Right renal cortex interstitium (tissue), 3 donors: Measurements from ENCODE around the gene CACNA1B. TPM values are rescaled to one million over a fixed set of nuclear protein-coding genes. Genes with fewer than 3 reads are reported as not detected.
"Not testable (repeated sequence)": the region's sequence is repeated elsewhere in the genome, so short reads cannot be mapped to it uniquely, and the experiment has no call there.

Source experiments
- DNase-seq, 3 donors: peaks; one replicate each; pipeline ENCODE4 v3.0.0-alpha.2; 2013; ENCODE audit warnings: low read depth in 3 of 3, low spot score in 2 of 3
- polyA plus RNA-seq, 3 donors: library from polyadenylated mRNA; unstranded; fragments of 120-200 nt; gene quantifications; one replicate each; pipeline ENCODE4 v1.2.1, GENCODE V29; 2013; ENCODE audit not compliant: insufficient read length in 3 of 3

The CACNA1B gene
- polyA plus RNA-seq, 3 donors: 0.11 to 0.18 (median 0.17) TPM

DNA sequence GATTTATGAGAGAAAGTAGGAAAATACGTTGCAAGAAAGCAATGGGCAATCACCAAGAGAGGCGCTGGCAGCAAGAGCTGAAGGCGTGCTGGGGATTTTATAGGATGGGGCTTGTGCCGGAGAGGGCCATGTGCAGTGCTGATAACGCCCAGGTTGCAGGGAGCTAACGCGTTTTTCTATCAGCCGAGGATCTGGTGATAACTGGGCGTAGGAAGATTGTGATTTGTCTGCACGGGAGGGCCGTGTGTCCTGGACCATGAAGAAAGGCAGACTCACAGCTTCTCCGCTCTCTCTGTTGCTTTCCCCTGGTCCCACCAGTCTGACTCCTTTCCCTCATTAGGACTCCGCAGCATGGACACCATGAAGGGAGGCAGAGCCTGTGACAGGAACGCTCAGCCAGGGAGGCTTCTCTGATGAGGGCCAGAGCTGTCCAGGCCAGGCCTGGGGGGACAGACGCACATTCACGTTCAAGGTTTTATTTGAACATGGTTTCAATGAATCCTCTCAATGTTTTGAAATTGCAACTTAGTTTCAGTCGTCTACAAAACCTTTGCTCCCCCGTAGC is 11.9 kb upstream of the CACNA1B start:
- DNase-seq: no peak

GRCh38 chr9:137866226-137867141 is 11.1 kb upstream of the CACNA1B start:
- DNase-seq: no peak

- no peak for DNase-seq
Measured at GRCh38 chr9:137870432-137870831, 7.2 kb upstream of the CACNA1B start.

DNA sequence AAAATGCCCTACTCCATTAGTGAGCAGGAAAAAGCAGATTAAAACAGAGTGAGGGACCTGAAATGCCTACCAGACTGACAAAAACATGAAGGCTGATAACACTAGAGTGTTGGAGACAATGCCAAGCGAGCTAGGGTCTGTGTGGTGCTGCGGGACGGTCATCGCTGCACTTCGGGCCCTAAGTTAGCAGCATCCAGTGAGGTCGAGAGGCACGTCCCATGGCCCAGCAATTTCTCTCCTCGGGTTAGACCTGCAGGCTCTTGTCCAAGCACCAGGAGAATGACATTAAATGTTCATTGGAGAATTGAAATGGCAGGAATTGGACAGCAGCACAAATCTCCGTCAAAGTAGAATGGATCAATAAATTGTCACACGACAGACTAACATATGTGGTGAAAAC is 5.3 kb upstream of the CACNA1B start:
- DNase-seq: no peak

DNA sequence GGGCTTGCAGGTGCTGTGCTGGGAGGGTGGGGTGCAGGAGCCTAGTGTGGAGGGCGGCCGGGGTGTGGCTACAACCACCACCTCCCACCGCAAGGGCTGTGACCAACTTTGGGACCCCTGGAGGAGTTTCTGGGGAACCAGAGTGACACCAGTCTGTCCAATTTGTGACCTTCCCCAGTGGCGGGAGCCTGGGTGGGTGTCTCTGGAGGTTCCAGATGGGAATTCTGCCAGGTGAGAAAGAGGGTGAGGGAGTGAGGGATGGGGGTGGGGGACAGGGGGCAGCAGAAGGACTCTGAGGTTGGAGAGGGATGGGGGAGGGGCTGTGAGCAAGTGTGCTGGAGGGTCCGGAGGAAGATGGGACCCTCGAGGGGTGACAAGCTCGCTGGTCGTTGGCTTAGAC is 4.2 kb upstream of the CACNA1B start:
- no peak for DNase-seq

DNA sequence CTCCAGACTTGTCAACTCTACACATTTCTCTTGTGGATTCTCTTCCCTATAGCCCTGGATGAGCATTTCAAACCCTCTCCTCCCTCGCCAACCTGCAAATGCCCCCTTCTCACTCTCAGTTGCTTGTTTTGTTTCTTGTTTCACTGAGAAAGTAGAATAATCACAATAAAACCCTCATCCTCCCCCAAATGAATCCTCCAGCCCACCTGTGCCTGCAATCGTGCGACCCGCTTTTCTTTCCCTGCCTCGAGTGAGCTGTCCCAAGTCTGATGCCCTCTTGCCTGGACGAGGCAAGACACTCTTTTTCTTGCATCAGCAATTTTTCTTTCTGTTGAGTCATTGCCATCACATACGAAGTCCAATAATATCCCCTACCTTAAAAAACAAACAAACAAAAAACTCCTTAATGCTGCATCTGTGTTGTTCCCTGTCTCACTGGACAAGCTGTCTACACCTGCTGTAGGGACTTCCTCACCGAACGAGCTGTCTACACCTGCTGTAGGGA is 3.7 kb upstream of the CACNA1B start:
- no peak for DNase-seq

DNA sequence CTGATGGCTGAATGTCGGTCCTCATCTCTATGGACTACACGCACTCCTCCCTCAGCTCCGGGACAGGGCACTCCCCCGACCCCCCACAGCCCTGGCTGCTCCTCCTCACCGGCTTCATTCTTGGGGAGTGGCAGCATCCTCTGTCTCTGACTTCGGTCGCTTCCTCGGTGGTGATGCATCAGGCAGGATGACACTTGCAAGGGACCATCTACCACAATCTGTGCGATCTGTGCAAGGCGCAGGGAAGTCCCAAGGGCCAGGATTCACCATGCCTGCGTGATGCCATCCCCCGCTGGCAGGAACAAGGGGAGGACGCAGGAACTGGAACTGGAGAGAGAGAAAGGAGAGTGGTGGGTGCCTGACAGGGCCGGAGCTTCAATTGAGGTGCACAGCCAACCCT is 2.2 kb upstream of the CACNA1B start:
- DNase-seq: no peak

GRCh38 chr9:137875846-137876245 is 1.7 kb upstream of the CACNA1B start:
- no peak for DNase-seq

DNA sequence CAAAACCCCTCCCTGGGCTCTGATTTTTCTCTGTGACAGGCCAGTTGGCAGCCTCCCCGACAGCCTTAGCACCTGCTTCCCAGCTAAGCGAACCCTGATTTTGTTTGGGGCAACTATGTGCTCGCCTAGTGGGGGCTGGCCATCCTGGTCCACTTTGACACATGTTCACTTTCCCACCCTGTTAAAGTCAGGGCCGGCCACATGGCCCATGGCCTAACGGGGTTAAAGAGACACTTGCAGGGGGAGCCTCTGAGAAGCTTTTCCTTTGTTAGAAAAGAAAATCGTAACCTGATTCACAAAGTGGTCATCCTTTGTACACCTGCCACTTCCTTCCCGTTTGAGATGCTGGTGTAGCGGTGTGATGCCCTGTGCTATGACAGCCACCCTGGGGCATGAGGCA is 1.3 kb upstream of the CACNA1B start:
- DNase-seq: no peak

GRCh38 chr9:137876781-137877386 is 698 bp upstream of the CACNA1B start:
- no peak for DNase-seq

DNA sequence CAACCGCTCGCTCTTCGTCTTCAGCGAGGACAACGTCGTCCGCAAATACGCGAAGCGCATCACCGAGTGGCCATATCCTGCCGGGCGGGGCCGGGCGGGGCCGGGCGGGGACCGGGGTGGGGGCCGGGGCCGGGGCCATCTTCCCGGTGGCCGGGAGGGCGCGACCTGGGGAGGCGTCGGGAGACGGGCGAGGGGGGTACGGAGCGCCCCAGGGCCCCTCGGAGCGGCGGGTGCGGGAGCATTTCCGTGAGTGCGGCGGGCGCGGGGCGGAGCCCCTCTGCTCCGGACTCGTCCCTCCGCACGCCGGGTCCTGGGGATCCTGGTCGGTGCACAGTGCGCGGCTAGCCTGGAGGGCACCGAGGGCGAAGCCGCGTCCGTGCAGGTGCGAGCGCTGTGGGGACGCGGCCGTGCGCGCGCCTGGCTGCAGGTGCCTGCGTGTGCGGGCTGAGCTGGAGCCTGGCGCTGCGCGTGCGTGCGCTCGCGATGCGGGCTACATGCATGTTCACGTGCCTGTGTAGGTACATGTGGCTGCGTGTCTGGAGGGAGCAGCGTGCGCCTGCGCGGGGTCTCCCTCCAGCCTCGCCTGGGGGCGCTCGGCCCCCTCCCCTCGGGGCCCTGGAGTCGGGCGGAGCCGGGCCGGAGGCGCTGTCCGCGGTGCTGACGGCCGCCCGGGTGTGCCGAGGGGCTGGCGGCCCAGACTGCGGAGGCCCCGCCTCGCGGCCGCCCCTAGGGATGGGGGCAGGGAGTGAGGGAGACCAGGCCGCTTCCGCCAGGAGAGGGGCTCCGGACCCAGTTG is 762 bp downstream of the CACNA1B start:
- peak; percentile 16 to 71 (median 49) for DNase-seq

GRCh38 chr9:137879052-137879451 is 1.5 kb downstream of the CACNA1B start:
- no peak for DNase-seq

GRCh38 chr9:137879566-137880150 is 2.1 kb downstream of the CACNA1B start:
- no peak for DNase-seq

DNA sequence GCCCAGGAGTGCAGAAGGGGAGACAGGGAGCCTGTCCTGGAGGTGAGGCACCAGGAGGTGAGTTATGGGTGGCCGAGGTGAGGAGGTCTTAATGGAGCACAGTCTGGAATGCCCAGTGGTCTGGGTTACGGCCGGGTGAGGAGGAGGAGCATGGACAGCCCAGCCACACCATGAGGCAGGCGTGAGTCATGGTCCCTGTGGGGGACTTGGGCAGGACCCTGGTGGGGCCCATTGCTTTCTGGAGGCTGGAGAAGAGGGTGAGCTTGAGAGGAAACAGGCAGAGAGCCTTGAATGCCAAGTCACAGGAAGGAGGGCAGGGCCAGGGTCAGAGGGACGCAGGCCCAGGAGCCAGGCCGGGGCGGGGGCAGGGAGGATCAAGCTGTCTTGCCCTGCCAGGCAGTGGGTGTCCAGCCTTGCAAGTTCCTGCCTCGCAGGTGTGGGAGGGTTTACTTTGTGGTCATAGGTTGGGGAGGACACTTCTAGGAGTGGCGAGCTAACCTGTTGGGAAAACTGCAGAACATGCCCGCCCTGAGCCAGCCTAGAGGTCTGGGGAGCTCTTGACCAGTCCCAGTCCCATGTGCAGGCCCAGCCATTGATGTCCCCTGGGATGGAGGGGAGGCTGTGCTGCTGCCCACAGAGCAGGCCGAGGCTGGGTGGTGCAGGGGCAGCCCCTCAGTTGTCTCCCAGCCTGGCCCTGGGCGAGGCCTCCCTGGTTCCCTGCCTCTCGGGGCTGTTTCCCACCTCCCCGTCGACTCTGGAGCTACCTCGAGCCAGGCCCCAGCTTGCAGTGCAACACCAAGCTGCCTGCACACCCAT is 2.8 kb downstream of the CACNA1B start:
- DNase-seq: no peak

- no peak for DNase-seq
Measured at GRCh38 chr9:137880976-137881530, 3.5 kb downstream of the CACNA1B start.

GRCh38 chr9:137881591-137882505 is 4.3 kb downstream of the CACNA1B start:
- DNase-seq: no peak

DNA sequence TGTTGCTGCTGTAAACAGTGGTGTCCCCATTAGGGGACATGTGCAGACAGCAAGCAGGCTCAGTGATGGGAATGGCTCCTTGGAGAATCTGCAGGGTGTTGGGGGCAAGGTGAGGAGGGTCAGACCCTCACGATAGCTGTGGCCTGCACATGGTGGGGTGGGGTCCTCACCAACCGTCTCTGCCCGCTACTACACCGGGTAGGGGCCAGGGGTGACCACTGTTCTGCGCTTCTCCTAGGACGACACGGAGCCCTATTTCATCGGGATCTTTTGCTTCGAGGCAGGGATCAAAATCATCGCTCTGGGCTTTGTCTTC is 4.9 kb downstream of the CACNA1B start:
- DNase-seq: no peak

- DNase-seq: not testable (repeated sequence)
Measured at GRCh38 chr9:137883977-137884376, 6.4 kb downstream of the CACNA1B start.
